Heart left ventricle (tissue), 16 donors: ENCODE results near the gene RND2. TPM values are rescaled to one million over a fixed set of nuclear protein-coding genes. Genes with fewer than 3 reads are reported as not detected.

Experiments used
- ATAC-seq, 4 donors: fragments of 200-7000 bp; cut with Tn5 transposase; one replicate each; pipeline ENCODE4 v1.9.1; 2020 to 2022; ENCODE audit warnings: moderate library complexity in 4 of 4, mild to moderate bottlenecking in 3 of 4, moderate number of reproducible peaks in 1 of 4
- DNase-seq, 5 donors: peaks; one replicate each; pipeline ENCODE4 v3.0.0-alpha.2; 2020
- H3K27ac ChIP-seq, 12 donors: fragments of 200-600 bp; sonication (generic) in 4 of 12; one replicate each; pipeline versions ENCODE4 v1.5.0 to v1.8.0; 2016 to 2022; ENCODE audit warnings: mild to moderate bottlenecking in 2 of 12
- H3K27me3 ChIP-seq, 9 donors: fragments of 200-600 bp; sonication (generic) in 2 of 9; one replicate each; pipeline versions ENCODE4 v1.5.1 to v1.8.0; 2016 to 2022; ENCODE audit warnings: mild to moderate bottlenecking in 3 of 9
- H3K36me3 ChIP-seq, 9 donors: fragments of 200-600 bp; sonication (generic) in 2 of 9; one replicate each; pipeline versions ENCODE4 v1.5.0 to v1.8.0; 2018 to 2022; ENCODE audit warnings: mild to moderate bottlenecking in 2 of 9
- H3K4me1 ChIP-seq, 12 donors: fragments of 200-600 bp; sonication (generic) in 4 of 12; one replicate each; pipeline versions ENCODE4 v1.5.0 to v1.8.0; 2016 to 2022; ENCODE audit warnings: mild to moderate bottlenecking in 3 of 12
- H3K4me3 ChIP-seq, 12 donors: fragments of 200-600 bp; sonication (generic) in 4 of 12; one replicate each; pipeline versions ENCODE4 v1.5.0 to v1.8.0; 2017 to 2022; ENCODE audit warnings: mild to moderate bottlenecking in 9 of 12, moderate library complexity in 4 of 12
- H3K9me3 ChIP-seq, 12 donors: fragments of 200-600 bp; sonication (generic) in 4 of 12; one replicate each; pipeline versions ENCODE4 v1.5.0 to v1.8.0; 2016 to 2022; ENCODE audit warnings: mild to moderate bottlenecking in 1 of 12
- CTCF ChIP-seq, 12 donors: fragments of 200-600 bp; sonication (generic) in 4 of 12; IDR thresholded peaks; one replicate each; pipeline versions ENCODE4 v1.5.0 to v1.8.0; 2018 to 2022; ENCODE audit warnings: antibody characterized with exemption in 12 of 12, mild to moderate bottlenecking in 5 of 12
- POLR2A ChIP-seq, 2 donors: fragments of 450-650 bp; IDR thresholded peaks; one replicate each; pipeline ENCODE4 v1.6.1; 2017; ENCODE audit warnings: antibody characterized with exemption in 2 of 2, mild to moderate bottlenecking in 2 of 2, moderate library complexity in 2 of 2
- WGBS, 4 donors: extraction: QIAGEN DNeasy Blood & Tissue Kit in 2 of 4; methylation state at CpG; one replicate each; pipeline versions ENCODE4 v1.1.5 to v1.1.7; 2013 to 2018; 5-methylcytosine and 5-hydroxymethylcytosine counted together
- intact Hi-C, 10 donors: fragments of 100-400 bp; cut with DNase I; formaldehyde crosslinking; loops; one replicate each; pipeline versions ENCODE4 v1.11.1 to v1.14.2; 2022
- polyA plus RNA-seq, 2 donors: library from polyadenylated mRNA; stranded (reverse); fragments of 200-250 nt; gene quantifications; one replicate each; pipeline ENCODE4 v1.2.3, GENCODE V29; 2013
- total RNA-seq, 9 donors: library from RNA; depleted of rRNA in 2 of 9; stranded (reverse); fragments of >200 nt in 2 of 9; fragmentation: NEBNext Ultra II Directional in 3 of 9; extraction: Animal tissue kit (Norgen Biotek cat#: 25700) in 3 of 9; gene quantifications; one replicate each; pipeline versions ENCODE4 v1.1.0 to v1.2.4, GENCODE V29; 2016 to 2023
- donor health status: ischemic (EF 13 %, LVEDD 7.1; RV severe dilation, severe dysfunction).
- donor health status: healthy with polysubstance abuse.
- donor health status: DM: no; HTN: yes; CAD: no.
- donor health status: DM: no; HTN: no; CAD: no.
- donor health status: ischemic (EF 25% LVEDD 6.9; RV normal size, moderate dysfunction).
- donor health status: ischemic (EF 25% LVEDD 5.7; RV mildly dilated, moderate dysfunction).
- donor health status: healthy.
- donor health status: DM: yes; HTN: yes; CAD: no.
- donor health status: ischemic (EF 35%, LVEDD 5.7; RV mildly dilated, moderate dysfunction).
- donor health status: nonischemic (EF 11% LVEDD 7.7; RV severe dilation, severe dysfunction).
- donor health status: DM: yes; HTN: yes; CAD: no.
- donor health status: PGD.
- donor health status: ischemic (EF 29% LVEDD 5.4; RV normal size, mild dysfunction).
- donor health status: nonischemic (EF 23%, LVEDD 6.1; RV moderate dilation, normal function).

Gene RND2
- total and polyA plus RNA-seq, 11 donors = 0.10 to 1.6 (median 0.56) TPM

- Histone ChIP-seq H3K9me3 (no peaks in the 10 kb centered on the region), H3K36me3 (peaks cover 0 to 19% (median 12%) of the 10 kb centered on the region in 9 donors), H3K4me3 (peak within 1 kb of the TSS; percentile 71 to 100 (median 94)), H3K27ac (peak within 1 kb of the TSS; percentile 79 to 95 (median 90)), H3K27me3 (no peaks in the 10 kb centered on the region), H3K4me1 (peaks cover 0 to 53% (median 37%) of the 10 kb centered on the region in 12 donors)
- TF ChIP-seq CTCF (IDR thresholded peaks at IDR 0.05) = no peak
- peak in 1 of 2 donors; percentile 68 for TF ChIP-seq POLR2A (IDR thresholded peaks at IDR 0.05)
- DNase-seq (peak; percentile 85 to 91 (median 88)), ATAC-seq (peak; percentile 35 to 85 (median 72))
- 0 to 2% (median 1%) methylated on average over 26 to 80 of the region's 80 CpGs for WGBS, 4 donors
- intact Hi-C loops = loop anchor here in 7 of 10 donors (5.0 to 10.0 kb wide), 10 partner anchors 103 to 313 kb away; partner anchors contain the start of genes BRCA1 (in 5 of the 7), NBR1 (in 2 of the 7) and TMEM106A (in 2 of the 7)
These were observed 3.1 kb upstream of the RND2 start, which contains the start of gene VAT1 for GRCh38 chr17:43021741-43022512. TSS of gene VAT1 (minus strand) at chr17:43022385. CDS start at chr17:43022322, 63 bp downstream.

GRCh38 chr17:43025290-43025657 is 243 bp downstream of the RND2 start:
- 7 to 17% (median 13%) methylated on average over 13 to 27 of the region's 27 CpGs for WGBS, 4 donors
- no peak for TF ChIP-seq POLR2A (IDR thresholded peaks at IDR 0.05)
- no peak for TF ChIP-seq CTCF (IDR thresholded peaks at IDR 0.05)
- H3K4me1 ChIP-seq = peaks cover 0 to 30% (median 16%) of the 10 kb centered on the region in 12 donors
- DNase-seq (peak in 1 of 5 donors; percentile 29), ATAC-seq (no peak)
- intact Hi-C loops = loop anchor here in 9 of 10 donors (2.0 to 10.0 kb wide), 10 partner anchors 52 to 312 kb away; partner anchors contain the start of genes NBR1 (in 4 of the 9), BRCA1 (in 2 of the 9) and TMEM106A (in 2 of the 9)
- H3K27me3 ChIP-seq = no peaks in the 10 kb centered on the region
- H3K9me3 ChIP-seq = no peaks in the 10 kb centered on the region
- no peaks in the 10 kb centered on the region for H3K36me3 ChIP-seq
- peak overlapping the region in 11 of 12 donors; percentile 36 to 80 (median 62) for H3K4me3 ChIP-seq
- peak overlapping the region in 2 of 12 donors; percentile 28 to 83 for H3K27ac ChIP-seq

GRCh38 chr17:43025766-43026537 is 921 bp downstream of the RND2 start:
- Histone ChIP-seq H3K27ac (peak overlapping the region in 1 of 12 donors; percentile 83), H3K9me3 (no peaks in the 10 kb centered on the region), H3K27me3 (no peaks in the 10 kb centered on the region), H3K36me3 (no peaks in the 10 kb centered on the region), H3K4me1 (peaks cover 0 to 24% (median 10%) of the 10 kb centered on the region in 12 donors), H3K4me3 (no peak overlapping the region)
- intact Hi-C loops = loop anchor here in 9 of 10 donors (2.0 to 10.0 kb wide), 10 partner anchors 51 to 311 kb away; partner anchors contain the start of genes NBR1 (in 4 of the 9), BRCA1 (in 2 of the 9) and TMEM106A (in 2 of the 9)
- ATAC-seq (no peak), DNase-seq (no peak)
- 66 to 68% (median 67%) methylated on average over 16 of the region's 16 CpGs for WGBS, 4 donors
- TF ChIP-seq POLR2A (IDR thresholded peaks at IDR 0.05) (no peak), CTCF (IDR thresholded peaks at IDR 0.05) (no peak)
